ENCODE measurements around the gene GRK2. TPM values are rescaled to one million over a fixed set of nuclear protein-coding genes. Genes with fewer than 3 reads are reported as not detected.

Gene GRK2
- total RNA-seq, 1 experiment from 2014 or later = 92.6 TPM

- CTCF ChIA-PET = no interaction called here
Measured at GRCh38 chr11:67311051-67311555, 44.8 kb downstream of the GRK2 start.

DNA sequence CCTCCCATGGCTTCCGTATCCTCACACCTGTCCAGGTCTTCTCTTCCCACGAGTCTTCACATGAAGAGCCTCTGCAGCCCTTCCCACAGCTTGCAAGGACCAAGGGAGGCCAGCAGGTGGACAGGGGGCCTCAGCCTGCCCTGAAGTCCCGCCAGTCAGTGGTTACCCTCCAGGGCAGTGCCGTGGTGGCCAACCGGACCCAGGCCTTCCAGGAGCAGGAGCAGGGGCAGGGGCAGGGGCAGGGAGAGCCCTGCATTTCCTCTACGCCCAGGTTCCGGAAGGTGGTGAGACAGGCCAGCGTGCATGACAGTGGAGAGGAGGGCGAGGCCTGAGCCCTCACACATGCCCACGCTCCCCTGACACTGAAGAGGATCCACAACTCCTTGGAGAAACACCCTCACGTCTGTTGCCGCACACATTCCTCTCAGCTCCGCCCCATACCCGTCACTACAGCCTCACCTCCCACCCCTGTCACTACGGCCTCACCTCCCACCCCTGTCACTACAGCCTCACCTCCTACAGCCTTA lies 45.3 kb downstream of the GRK2 start:
- no peaks in the 10 kb centered on the region for H3K27me3 ChIP-seq (replicated peaks; ENCODE audit: insufficient read depth, low read depth, low read length, poor library complexity)
- no TSS peak for BruUV-seq (replicated peaks)
- H3K36me3 ChIP-seq (ENCODE audit: insufficient read depth, low read length, poor library complexity, severe bottlenecking) = no peaks in the 10 kb centered on the region
- H3K27ac ChIP-seq (ENCODE audit: low read depth, low read length, poor library complexity, severe bottlenecking) = no peak overlapping the region
- TF ChIP-seq EZH2 (IDR thresholded peaks at IDR 0.05; ENCODE audit: borderline replicate concordance, low read depth, low read length, poor library complexity, severe bottlenecking) = no peak
- no peak for TF ChIP-seq CTCF (conservative IDR thresholded peaks at IDR 0.05; ENCODE audit: low read depth, low read length)
- POLR2A ChIA-PET (ENCODE audit: low non-redundant PET) = no interaction called here
- no peaks in the 10 kb centered on the region for H3K9me3 ChIP-seq (ENCODE audit: low read depth, low read length, poor library complexity, severe bottlenecking)
- no peaks in the 10 kb centered on the region for H3K4me1 ChIP-seq (ENCODE audit: insufficient read depth, low read length, poor library complexity, severe bottlenecking)
- CTCF ChIA-PET = no interaction called here
- intact Hi-C loops (cut with micrococcal nuclease; ENCODE audit: unreplicated experiment) = loop anchor here (10.0 kb wide), 1 partner anchor 257 kb away; the partner anchor contains the start of gene RHOD
- DNase-seq (ENCODE audit: low spot score) = no peak
- H3K4me3 ChIP-seq (ENCODE audit: low read depth, low read length, poor library complexity, severe bottlenecking) = no peak overlapping the region

More at GRCh38 chr11:67311051-67311555, 44.8 kb downstream of the GRK2 start:
- Histone ChIP-seq H3K4me3 (ENCODE audit: low read depth, low read length, poor library complexity, severe bottlenecking) (no peak overlapping the region), H3K4me1 (ENCODE audit: insufficient read depth, low read length, poor library complexity, severe bottlenecking) (no peaks in the 10 kb centered on the region), H3K36me3 (ENCODE audit: insufficient read depth, low read length, poor library complexity, severe bottlenecking) (no peaks in the 10 kb centered on the region), H3K9me3 (ENCODE audit: low read depth, low read length, poor library complexity, severe bottlenecking) (no peaks in the 10 kb centered on the region), H3K27ac (ENCODE audit: low read depth, low read length, poor library complexity, severe bottlenecking) (no peak overlapping the region), H3K27me3 (replicated peaks; ENCODE audit: insufficient read depth, low read depth, low read length, poor library complexity) (no peaks in the 10 kb centered on the region)
- TF ChIP-seq EZH2 (IDR thresholded peaks at IDR 0.05; ENCODE audit: borderline replicate concordance, low read depth, low read length, poor library complexity, severe bottlenecking) = no peak
- intact Hi-C loops (cut with micrococcal nuclease; ENCODE audit: unreplicated experiment) = loop anchor here (10.0 kb wide), 1 partner anchor 256 kb away; the partner anchor contains the start of gene RHOD
- no TSS peak for BruUV-seq (replicated peaks)
- POLR2A ChIA-PET (ENCODE audit: low non-redundant PET) = no interaction called here
- no peak for DNase-seq (ENCODE audit: low spot score)

- no peaks in the 10 kb centered on the region for H3K4me1 ChIP-seq (ENCODE audit: insufficient read depth, low read length, poor library complexity, severe bottlenecking)
- BruUV-seq (replicated peaks) = no TSS peak
- ChIA-PET CTCF (no interaction called here), POLR2A (ENCODE audit: low non-redundant PET) (no interaction called here)
- no peaks in the 10 kb centered on the region for H3K36me3 ChIP-seq (ENCODE audit: insufficient read depth, low read length, poor library complexity, severe bottlenecking)
- H3K27ac ChIP-seq (ENCODE audit: low read depth, low read length, poor library complexity, severe bottlenecking) = no peak overlapping the region
- H3K9me3 ChIP-seq (ENCODE audit: low read depth, low read length, poor library complexity, severe bottlenecking) = no peaks in the 10 kb centered on the region
- DNase-seq (ENCODE audit: low spot score) = no peak
- intact Hi-C loops (cut with micrococcal nuclease; ENCODE audit: unreplicated experiment) = loop anchor here (10.0 kb wide), 1 partner anchor 258 kb away; the partner anchor contains the start of gene RHOD
- H3K27me3 ChIP-seq (replicated peaks; ENCODE audit: insufficient read depth, low read depth, low read length, poor library complexity) = no peaks in the 10 kb centered on the region
- no peak for TF ChIP-seq EZH2 (IDR thresholded peaks at IDR 0.05; ENCODE audit: borderline replicate concordance, low read depth, low read length, poor library complexity, severe bottlenecking)
- TF ChIP-seq CTCF (conservative IDR thresholded peaks at IDR 0.05; ENCODE audit: low read depth, low read length) = no peak
- no peak overlapping the region for H3K4me3 ChIP-seq (ENCODE audit: low read depth, low read length, poor library complexity, severe bottlenecking)
Measured at GRCh38 chr11:67312187-67313021, 46.1 kb downstream of the GRK2 start.

Data from A673 (cell line).